CD4-positive, alpha-beta T cell treated with Interleukin-21 for 1 hour (primary cell): ENCODE results near the gene CAV1.
"Not testable (repeated sequence)": the region's sequence is repeated elsewhere in the genome, so short reads cannot be mapped to it uniquely, and the experiment has no call there.

Experiments used
- DNase-seq: peaks from one replicate; pipeline ENCODE4 v3.0.0-alpha.2; 2020

CAV1 gene

DNA sequence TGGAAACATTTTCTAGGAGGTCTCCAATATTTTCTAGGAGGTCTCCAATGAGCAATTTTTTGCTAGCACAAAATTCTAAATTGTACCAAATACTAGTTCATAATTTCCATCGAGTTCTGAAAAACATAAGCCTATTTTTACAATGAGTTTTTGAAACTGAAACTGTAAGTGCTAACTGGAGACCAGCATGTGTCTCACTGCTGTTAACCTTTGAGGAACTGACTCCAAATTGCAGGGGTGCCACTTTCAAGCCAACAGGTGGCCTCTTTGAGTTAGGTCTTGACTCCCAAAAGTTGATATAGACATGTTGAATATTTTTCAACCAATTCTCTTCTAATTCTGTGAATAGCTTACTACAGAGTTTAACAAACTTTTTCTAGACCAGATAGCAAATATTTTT is 58.8 kb downstream of the CAV1 start:
- DNase-seq = no peak

DNA sequence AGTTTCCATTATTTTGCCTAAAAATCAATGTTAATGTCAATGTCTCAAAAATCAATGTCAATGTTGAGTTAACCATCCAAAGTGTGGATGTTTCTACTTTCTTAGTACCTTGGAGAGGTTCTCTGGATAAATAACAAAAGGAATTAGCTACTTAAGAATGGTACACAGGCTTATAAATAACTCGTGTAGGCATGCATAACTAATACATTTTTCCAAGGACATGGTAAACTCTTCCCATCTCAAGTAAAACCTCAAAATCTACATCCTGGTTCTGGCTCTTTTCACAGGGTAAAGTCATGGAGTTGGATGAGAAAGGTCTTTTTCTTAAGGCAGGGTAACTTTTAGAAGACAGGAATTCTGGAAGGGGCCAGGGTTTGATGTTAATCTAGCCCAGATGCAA is 59.9 kb downstream of the CAV1 start:
- DNase-seq = no peak

DNA sequence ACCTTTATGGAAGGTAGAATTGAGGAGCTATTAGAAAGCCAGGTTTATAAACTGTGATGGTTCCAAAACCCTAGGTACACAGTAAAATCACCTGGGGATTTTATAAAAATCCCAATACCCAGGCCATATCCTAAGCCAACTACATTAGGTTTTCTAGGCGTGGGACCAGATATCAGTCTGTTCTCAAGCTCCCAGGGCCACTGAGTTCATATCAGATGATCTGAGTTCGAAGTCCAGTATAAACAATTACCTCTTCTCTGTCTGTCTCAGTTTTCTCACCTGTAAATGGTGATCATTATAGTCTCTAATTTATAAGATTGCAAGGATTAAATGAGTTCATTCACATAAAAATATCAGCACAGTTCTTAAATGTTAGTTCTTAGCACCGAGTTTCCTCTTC is 60.6 kb downstream of the CAV1 start:
- no peak for DNase-seq

DNA sequence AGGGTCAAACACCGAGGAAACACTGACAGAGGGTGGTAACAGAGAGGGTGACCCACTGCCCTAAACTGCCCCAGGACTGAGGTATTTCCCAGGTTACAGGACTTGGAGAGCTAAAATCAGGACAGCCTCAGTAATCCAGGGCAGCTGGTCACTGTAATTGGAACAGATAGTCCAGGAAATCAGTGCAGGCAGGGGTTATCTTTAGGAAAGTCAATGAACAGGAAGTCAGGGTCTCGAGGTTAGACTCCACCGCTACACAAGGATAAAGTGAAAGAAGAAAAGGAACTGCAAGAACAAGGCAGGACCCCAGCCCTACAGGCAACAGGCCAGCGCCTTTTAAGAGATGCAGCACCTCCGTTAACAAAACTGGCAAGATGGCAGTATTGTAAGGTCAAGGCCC is 61.1 kb downstream of the CAV1 start:
- DNase-seq = no peak

DNA sequence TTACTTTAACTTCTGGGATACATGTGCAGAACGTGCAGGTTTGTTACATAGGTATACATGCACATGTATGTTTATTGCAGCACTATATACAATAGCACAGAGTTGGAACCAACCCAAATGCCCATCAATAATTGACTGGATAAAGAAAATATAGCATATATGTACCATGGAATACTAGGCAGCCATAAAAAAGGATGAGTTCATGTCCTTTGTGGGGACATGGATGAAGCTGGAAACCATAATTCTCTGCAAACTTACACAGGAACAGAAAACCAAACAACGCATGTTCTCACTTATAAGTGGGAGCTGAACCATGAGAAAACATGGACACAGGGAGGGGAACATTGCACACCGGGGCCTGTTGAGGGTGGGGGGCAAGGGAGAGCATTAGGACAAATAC is 62.4 kb downstream of the CAV1 start:
- DNase-seq = not testable (repeated sequence)

DNA sequence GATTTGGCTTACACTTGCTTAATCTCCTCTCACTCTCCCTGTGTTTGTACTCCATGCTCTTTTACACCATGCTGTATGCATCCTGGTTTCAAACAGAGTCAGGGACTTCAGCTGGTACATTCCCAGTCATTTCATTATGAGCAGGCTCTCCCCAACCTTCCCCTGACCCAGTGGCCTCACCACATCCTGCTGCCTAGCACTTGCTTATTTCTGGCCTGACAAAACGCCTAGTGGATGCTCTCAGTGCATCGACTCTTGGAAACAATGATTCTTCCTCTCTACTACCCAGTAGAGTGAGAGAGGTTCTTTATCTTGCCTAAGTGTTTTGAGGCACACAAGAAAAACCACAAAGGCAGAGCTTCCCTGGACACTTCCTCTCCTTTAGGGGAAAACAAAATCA is 63.4 kb downstream of the CAV1 start:
- no peak for DNase-seq

DNA sequence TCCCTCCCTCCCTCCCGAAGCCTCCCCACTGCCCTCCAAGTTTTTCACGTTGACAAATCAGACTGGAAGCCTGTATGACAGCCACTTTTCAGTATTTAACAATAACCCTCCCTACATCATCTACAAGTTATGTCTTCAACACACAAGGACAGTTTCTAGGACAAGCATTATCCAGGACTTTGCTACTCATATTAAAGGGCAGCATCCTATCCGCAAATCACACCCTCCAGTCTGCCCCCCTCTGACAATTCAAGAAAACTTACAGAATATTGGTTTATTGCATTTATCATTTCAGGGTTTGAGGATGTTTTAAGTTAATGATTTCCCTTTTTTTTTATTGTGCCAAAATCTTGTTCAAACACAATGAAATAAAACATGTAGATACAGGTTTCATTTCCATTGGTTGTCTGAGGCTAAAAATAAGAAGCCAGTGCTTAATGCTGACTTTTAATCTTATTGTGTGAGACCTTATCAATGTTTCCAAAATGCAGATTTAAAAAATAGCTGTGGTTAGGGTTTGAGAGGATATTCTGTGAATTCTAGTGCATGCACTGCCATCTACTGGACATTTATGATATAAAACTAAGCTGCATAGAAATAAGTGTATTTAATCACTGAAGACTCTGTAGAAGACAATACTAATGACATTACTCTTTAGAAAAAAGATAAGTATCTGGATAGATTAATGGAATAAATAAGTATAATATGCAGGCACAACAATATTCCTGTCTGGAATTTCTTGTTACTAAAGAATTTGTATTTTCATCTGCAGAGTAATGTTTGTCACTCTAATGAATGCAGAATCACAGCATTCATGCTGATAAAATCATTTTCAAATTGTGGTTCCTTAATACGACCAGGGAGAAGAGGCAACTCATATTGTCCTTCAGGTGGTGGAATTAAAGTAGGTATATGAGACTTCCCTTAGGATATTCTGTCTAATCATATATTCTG is 64.1 kb downstream of the CAV1 start:
- DNase-seq = peak; percentile 53

DNA sequence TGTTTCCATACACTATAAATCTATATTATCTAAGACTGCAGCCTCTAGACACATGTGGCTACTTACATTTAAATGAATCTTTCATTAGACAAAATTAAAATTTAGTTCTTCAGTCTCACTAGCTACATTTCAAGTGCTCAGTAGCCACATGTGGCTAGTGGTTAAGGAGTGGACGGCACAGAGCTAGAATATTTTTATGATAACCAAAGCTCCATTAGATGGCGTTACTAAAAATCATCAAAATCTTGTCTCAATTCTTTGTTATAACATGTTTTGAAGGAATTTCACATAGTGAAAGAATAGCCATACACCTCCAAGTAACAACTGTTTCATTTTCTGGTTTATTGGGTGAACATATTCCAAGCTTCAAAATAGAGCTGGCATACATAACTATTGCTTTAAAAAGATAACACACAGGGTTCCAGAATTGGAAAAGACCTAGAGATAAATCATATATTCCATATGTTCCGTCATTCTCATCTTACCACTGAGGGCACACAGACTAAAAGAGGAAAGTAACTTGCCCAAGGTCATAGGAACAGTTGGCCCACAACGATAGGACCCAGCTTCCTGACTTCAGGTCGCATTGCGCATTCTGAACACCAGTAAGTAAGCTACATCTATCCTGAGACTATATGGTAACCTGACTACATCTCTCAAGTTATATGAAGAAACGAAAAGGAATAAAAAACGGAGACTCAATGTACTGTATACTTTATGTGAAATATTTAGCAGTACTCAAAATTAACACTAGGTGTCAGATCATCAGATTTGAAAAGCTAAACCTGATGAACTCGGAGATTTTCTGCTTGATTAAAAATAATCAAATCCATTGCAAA is 66.6 kb downstream of the CAV1 start:
- no peak for DNase-seq

DNA sequence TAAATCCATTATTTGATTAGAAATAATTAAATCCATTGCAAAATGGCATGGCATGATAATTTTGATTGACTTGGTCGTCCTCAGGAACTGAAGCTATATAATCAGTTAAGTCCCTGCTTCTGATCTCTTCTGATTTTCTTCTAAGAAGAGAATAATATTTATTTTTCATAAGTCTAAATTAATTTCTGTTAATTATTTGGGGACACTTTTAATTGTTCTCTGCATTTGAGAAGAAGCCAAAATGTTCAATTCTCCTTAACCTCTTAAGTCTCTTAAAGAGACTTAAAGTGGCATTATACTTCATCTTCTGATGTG is 67.2 kb downstream of the CAV1 start:
- no peak for DNase-seq

DNA sequence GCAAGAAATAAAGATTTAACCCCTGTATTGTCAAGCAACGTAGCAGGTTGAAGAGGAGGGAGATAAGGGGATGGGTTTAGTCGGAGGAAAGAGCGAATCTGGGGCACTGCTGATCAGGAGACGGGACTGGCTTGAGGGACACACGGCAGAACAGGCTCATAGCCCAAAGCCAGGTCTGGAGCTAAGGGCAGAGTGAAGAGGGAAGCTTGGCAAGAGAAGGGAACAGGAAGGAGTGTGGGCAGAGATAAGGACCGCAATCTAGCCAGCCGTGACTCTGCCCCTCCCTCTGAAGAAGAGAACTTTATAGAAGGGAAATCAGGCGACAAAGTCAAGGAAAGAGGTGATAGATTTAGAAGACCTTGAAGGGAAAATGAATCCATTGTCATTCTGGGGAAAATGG is 67.6 kb downstream of the CAV1 start:
- no peak for DNase-seq

DNA sequence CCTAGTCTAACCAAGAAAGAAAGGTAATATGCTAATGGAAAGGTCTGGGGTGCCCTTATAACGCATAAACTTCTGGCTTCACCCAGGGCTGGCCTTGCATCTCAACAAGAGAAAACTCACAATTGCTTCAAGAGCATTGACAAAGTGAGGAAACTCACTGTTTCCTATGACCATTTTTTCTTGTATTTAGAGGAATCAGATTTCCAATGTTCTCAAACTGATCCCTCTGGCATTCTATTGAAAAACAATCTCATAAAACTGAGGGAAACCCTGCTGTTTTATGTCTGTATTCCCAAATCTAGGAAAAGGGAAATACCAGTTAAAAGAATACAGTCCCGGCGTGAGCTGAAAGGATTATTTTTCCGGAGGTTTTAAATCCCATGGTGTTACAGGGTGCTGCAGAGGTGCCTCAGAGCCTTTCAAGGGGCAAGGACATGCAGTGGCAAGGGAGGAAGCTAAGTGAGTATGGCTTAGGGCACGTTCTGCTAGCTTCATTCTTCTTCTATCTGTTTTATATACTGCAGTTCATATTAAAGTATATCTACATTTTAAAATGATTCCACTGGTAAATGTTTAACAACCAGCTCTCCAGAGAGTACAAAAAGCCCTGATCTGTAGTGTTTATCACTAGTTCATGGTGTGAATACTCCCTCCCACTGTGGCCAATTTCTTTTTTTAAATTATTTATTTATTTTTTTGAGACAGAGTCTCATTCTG is 68.7 kb downstream of the CAV1 start:
- DNase-seq = no peak

DNA sequence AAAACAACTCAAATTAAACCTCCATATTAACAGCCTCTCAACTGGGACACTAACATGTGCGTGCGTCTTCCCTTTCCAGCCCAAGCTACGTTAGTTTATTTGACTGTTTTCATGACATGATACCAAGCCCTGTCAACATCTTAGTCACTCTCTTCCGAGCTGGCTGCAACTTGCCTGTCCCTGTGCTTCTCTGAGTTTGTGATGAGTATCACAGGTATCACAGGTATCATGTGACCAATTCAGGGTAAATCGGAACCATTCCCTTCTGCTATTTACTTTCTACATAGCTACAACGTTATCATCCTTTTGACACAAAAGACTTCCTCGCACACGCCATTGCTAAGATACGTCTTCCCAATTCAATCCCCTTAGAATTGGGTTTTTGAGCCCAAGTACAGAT is 70.2 kb downstream of the CAV1 start:
- no peak for DNase-seq

DNA sequence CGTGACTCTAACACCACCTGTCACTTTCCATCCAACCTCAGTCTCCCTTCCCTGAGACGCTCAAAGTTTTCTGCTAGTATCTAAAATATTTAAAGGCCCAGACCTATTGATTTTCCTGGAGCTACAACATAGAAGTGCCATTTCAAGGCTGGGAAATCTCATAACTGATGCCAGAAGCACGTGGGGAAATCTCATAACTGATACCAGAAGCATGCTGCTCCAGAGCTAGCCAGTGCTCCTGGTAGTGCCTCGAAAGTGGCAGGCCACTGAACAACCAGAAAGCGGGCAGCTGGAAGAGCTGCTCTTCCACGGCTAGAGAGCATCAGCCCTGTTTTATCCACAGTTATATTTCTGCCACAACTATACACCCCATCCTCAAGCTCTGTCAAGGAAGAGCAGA is 72.5 kb downstream of the CAV1 start:
- no peak for DNase-seq

DNA sequence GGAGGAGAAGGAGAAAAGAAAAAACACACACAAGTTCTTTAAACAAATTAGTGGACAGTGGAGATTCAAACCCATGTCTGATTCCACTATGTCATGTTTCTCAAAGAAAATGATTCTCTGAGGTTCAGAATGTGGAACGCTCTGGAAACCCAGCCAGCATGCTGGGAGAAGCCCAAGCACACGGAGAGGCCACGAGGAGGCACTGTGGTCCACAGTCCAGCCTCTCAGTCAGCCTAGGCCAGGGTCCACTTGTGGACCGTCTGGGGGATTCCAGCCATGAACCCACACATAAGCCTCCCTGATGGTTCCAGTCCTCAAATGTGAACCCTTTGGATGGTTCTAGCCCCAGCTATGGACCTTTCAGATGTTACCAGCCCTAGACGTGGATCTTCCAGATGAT is 73.4 kb downstream of the CAV1 start:
- DNase-seq = no peak

DNA sequence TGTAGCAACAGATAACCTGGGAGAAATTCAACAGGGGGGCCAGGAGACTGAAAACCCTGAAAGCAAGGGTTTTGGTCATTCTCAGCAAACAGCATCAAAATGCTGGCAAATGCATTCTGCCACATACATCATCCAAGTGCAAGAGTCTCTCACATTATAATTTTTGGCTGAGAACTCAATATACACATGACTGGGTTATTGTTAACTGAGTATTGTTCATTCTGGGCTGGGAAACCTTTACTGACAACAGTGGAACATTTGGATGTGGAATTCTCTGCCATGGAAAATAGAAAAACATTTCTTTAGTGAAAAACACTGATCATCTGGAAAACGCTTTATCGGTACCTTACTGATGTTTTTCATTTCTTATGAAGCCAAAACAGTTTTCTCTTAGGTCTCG is 74.0 kb downstream of the CAV1 start:
- no peak for DNase-seq

DNA sequence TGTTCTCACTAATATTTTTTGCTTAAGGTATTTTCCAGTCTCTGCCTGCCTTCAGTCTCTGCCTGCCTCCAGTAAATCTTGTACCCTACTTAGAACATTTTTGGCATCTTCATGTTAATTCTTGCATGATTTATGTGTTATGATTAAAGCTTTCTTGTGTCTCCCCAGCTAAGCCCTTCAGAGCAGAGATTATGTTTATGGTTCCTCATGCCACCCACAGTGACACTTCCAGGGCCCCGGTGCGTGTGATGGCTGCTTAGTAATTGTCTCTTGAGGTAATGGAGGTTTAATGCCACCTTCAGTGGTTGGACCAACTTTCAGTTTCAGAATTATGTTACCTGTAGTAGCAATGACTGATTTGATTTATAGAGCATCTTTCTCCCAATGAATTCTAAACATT is 76.6 kb downstream of the CAV1 start:
- no peak for DNase-seq

DNA sequence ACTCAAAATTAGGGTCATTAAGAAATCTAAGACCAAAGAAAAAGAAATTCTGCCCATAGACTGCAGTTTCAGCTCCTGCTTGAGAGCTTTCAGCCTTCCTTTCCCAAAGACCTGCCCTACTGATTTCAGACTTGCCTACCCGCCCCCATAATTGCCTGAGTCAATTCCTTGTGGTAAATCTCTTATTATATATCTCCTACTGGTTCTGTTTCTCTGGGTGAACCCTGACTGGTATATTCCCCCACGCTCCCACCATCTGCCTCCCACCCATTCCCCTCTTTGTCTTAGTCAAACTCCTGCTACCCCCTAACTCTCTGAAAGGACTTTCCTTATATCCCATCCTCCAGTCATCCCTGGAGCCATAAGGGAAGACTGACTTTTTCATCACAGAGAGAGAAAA is 82.5 kb downstream of the CAV1 start:
- no peak for DNase-seq

DNA sequence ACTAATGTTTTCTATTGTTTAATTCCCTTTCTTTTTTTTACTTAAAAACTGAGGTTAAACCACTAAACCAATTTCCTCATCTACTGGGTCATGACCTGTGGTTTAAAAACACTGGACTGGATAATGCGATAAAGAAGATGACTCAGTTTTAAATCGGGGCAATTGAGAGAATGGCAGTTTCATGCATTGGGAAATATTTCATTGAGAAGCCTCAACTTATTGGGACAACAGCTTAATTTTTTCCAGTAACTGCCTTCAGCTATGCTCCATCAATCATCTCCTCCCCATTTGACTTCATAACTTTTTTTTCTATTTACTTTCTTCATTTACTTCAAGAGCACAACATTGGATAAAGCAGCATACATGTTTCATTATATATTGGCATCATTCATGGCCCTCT is 85.4 kb downstream of the CAV1 start:
- no peak for DNase-seq

DNA sequence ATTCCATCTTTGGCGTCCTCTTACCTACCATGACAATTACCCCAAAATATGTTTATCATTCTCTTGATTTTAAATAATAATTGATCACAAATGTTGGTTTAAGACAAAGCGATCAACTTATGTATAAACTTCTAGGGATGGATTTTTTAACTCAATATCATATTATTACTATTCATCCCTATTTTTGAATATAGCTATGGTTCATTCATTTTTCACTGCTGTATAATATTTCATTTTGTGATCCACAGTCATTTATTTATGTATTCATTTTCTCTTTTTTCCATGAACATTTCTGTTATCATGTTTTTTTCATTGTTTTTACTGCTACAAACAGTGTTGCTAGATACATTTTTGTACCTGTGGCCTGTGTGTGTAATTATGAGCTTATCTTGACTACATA is 85.9 kb downstream of the CAV1 start:
- DNase-seq = no peak
